GM23338 (cell line): ENCODE data around the gene APRT. TPM values are rescaled to one million over a fixed set of nuclear protein-coding genes. Genes with fewer than 3 reads are reported as not detected.

Experiments
- ATAC-seq: fragments of 200-7000 bp; cut with Tn5 transposase; 3 replicates; pipeline ENCODE4 v1.9.1; 2020
- DNase-seq: peaks from one replicate; pipeline ENCODE4 v3.0.0-alpha.2; 2015; ENCODE audit warnings: low spot score
- H2AFZ ChIP-seq: fragments of 200-600 bp; sonication (generic); 2 replicates; pipeline ENCODE4 v1.8.0; 2016; ENCODE audit warnings: antibody characterized with exemption, mild to moderate bottlenecking, moderate library complexity
- H3F3A ChIP-seq: fragments of 200-600 bp; sonication (generic); replicated peaks from 2 replicates; pipeline ENCODE4 v1.8.0; 2017; ENCODE audit warnings: antibody characterized with exemption, mixed run types, low read depth
- H3K27ac ChIP-seq: fragments of 200-600 bp; sonication (generic); 2 replicates; pipeline ENCODE4 v1.6.1; 2016; ENCODE audit warnings: low read depth
- H3K27me3 ChIP-seq: fragments of 200-600 bp; sonication (generic); 2 replicates; pipeline ENCODE4 v1.8.0; 2016; ENCODE audit warnings: mild to moderate bottlenecking, mixed run types, moderate library complexity; ENCODE audit not compliant: insufficient read depth
- H3K36me3 ChIP-seq: fragments of 200-600 bp; sonication (generic); 2 replicates; pipeline ENCODE4 v1.8.0; 2016; ENCODE audit warnings: mild to moderate bottlenecking; ENCODE audit not compliant: insufficient read depth
- H3K4me1 ChIP-seq: fragments of 200-600 bp; sonication (generic); 2 replicates; pipeline ENCODE4 v1.8.0; 2016; ENCODE audit warnings: mild to moderate bottlenecking, moderate library complexity; ENCODE audit not compliant: insufficient read depth
- H3K4me2 ChIP-seq: fragments of 200-600 bp; sonication (generic); 2 replicates; pipeline ENCODE4 v1.7.1; 2017; ENCODE audit warnings: mixed run types
- H3K4me3 ChIP-seq: fragments of 200-600 bp; sonication (generic); 2 replicates; pipeline ENCODE4 v1.6.1; 2016; ENCODE audit warnings: mixed run types
- H3K79me2 ChIP-seq: fragments of 200-600 bp; sonication (generic); replicated peaks from 2 replicates; pipeline ENCODE4 v1.8.0; 2017; ENCODE audit warnings: mild to moderate bottlenecking; ENCODE audit not compliant: insufficient read depth
- H3K9me2 ChIP-seq: fragments of 200-600 bp; sonication (generic); 2 replicates; pipeline ENCODE4 v1.8.0; 2017; ENCODE audit not compliant: insufficient read depth
- H4K20me1 ChIP-seq: fragments of 200-600 bp; sonication (generic); replicated peaks from 2 replicates; pipeline ENCODE4 v1.8.0; 2017; ENCODE audit warnings: mild to moderate bottlenecking; ENCODE audit not compliant: insufficient read depth
- H3K27ac Mint-ChIP-seq: 2 replicates; pipeline ENCODE4 v1.8.0; 2020; ENCODE audit warnings: inconsistent platforms, mild to moderate bottlenecking, moderate library complexity, mixed read lengths
- H3K27me3 Mint-ChIP-seq: 3 replicates; pipeline ENCODE4 v1.8.0; 2022; ENCODE audit warnings: low read depth, mild to moderate bottlenecking, moderate library complexity, mixed read lengths, inconsistent platforms; ENCODE audit not compliant: insufficient read depth, poor library complexity
- H3K36me3 Mint-ChIP-seq: 3 replicates; pipeline ENCODE4 v1.8.0; 2021; ENCODE audit warnings: low read depth, mild to moderate bottlenecking, inconsistent platforms, moderate library complexity, mixed read lengths
- H3K4me1 Mint-ChIP-seq: 3 replicates; pipeline ENCODE4 v1.8.0; 2020; ENCODE audit warnings: mild to moderate bottlenecking, inconsistent platforms, mixed read lengths
- H3K4me3 Mint-ChIP-seq: 3 replicates; pipeline ENCODE4 v1.8.0; 2021; ENCODE audit warnings: moderate library complexity, mild to moderate bottlenecking, inconsistent platforms, mixed read lengths
- H3K9me3 Mint-ChIP-seq: 3 replicates; pipeline ENCODE4 v1.8.0; 2020; ENCODE audit warnings: moderate library complexity, mild to moderate bottlenecking, inconsistent platforms, mixed read lengths
- CTCF ChIP-seq, 2 experiments: fragments of 200-600 bp in 1 of 2; sonication (generic) in 1 of 2; conservative IDR thresholded peaks; 2 replicates each; pipeline versions ENCODE4 v1.5.1 to v1.6.1; 2016 to 2017; ENCODE audit warnings: antibody characterized with exemption in 2 of 2, low read depth in 2 of 2, mild to moderate bottlenecking in 2 of 2, moderate library complexity in 1 of 2
- EZH2phosphoT487 ChIP-seq: fragments of 200-600 bp; sonication (generic); IDR thresholded peaks from one replicate; pipeline ENCODE4 v1.8.1; 2018; ENCODE audit warnings: antibody characterized with exemption; ENCODE audit not compliant: unreplicated experiment
- NANOG ChIP-seq: IDR thresholded peaks from 2 replicates; pipeline ENCODE4 v1.6.1; 2016; ENCODE audit warnings: antibody characterized with exemption, borderline replicate concordance
- polyA plus RNA-seq: library from polyadenylated mRNA; unstranded; fragments of >200 nt; fragmentation: Nextera tagmentation; extraction: Ambion mirVana; gene quantifications from 2 replicates; pipeline ENCODE4 v1.2.1, GENCODE V29; 2016
- total RNA-seq: library from RNA; depleted of rRNA; stranded (reverse); fragments of >200 nt; shearing (Covaris generic); gene quantifications from 2 replicates; pipeline ENCODE4 v1.2.3, GENCODE V29; 2014

Gene APRT
- total and polyA plus RNA-seq, 2 experiments from 2014 or later = 250 to 522 TPM

- H3K36me3 ChIP-seq = peaks cover 15% of the 10 kb centered on the region
- peak overlapping the region; percentile 98 for H3K27ac ChIP-seq
- H2AFZ ChIP-seq = no peak overlapping the region; the same call in 1 of the 2 replicates
- Mint-ChIP-seq H3K4me3 (peak overlapping the region; percentile 80), H3K4me1 (peaks cover 11% of the 10 kb centered on the region; the same call in 2 of the 3 replicates), H3K27ac (peak overlapping the region; percentile 86; the same call in 1 of the 2 replicates), H3K9me3 (peaks cover 4% of the 10 kb centered on the region; the same call in 1 of the 3 replicates), H3K36me3 (peaks cover 32% of the 10 kb centered on the region), H3K27me3 (peaks cover 35% of the 10 kb centered on the region)
- no peaks in the 10 kb centered on the region; the same call in 1 of the 2 replicates for H3K4me1 ChIP-seq
- H3K9me2 ChIP-seq = no peaks in the 10 kb centered on the region
- TF ChIP-seq NANOG = no peak
- peak in 1 of 2 experiments; percentile 37; a peak in 3 of 4 replicates for TF ChIP-seq CTCF (conservative IDR thresholded peaks at IDR 0.05; ENCODE audit: low read depth in 2 of 2)
- peak; percentile 69 for DNase-seq
- H3K4me3 ChIP-seq = peak overlapping the region; percentile 93
- H4K20me1 ChIP-seq = no peaks in the 10 kb centered on the region; the same call in 1 of the 2 replicates
- ATAC-seq = peak; percentile 5; the same call in 2 of the 3 replicates
- peaks cover 13% of the 10 kb centered on the region for H3K79me2 ChIP-seq
- H3K27me3 ChIP-seq = no peaks in the 10 kb centered on the region
- peak overlapping the region; percentile 99 for H3K4me2 ChIP-seq
- peaks cover 33% of the 10 kb centered on the region for H3F3A ChIP-seq
Observed at GRCh38 chr16:88812513-88813268, 963 bp upstream of the APRT start.

- Mint-ChIP-seq H3K27ac (peak overlapping the region; percentile 92), H3K36me3 (peaks cover 48% of the 10 kb centered on the region), H3K9me3 (peaks cover 4% of the 10 kb centered on the region; the same call in 1 of the 3 replicates), H3K4me1 (peaks cover 11% of the 10 kb centered on the region; the same call in 2 of the 3 replicates), H3K27me3 (peaks cover 48% of the 10 kb centered on the region), H3K4me3 (peak overlapping the region; percentile 88)
- H3K4me1 ChIP-seq = no peaks in the 10 kb centered on the region; the same call in 1 of the 2 replicates
- ATAC-seq (peak; percentile 21), DNase-seq (peak; percentile 62)
- H3K27ac ChIP-seq = peak overlapping the region; percentile 69; the same call in 1 of the 2 replicates
- peaks cover 13% of the 10 kb centered on the region for H3K79me2 ChIP-seq
- peaks cover 17% of the 10 kb centered on the region for H3K36me3 ChIP-seq
- H2AFZ ChIP-seq = no peak overlapping the region
- peak overlapping the region; percentile 93 for H3K4me3 ChIP-seq
- H3K27me3 ChIP-seq = no peaks in the 10 kb centered on the region
- peak overlapping the region; percentile 99 for H3K4me2 ChIP-seq
- no peak for TF ChIP-seq EZH2phosphoT487
- no peaks in the 10 kb centered on the region; the same call in none of the 2 replicates for H4K20me1 ChIP-seq
- no peaks in the 10 kb centered on the region for H3K9me2 ChIP-seq
- H3F3A ChIP-seq = peaks cover 45% of the 10 kb centered on the region
Observed at GRCh38 chr16:88810912-88811768, 588 bp downstream of the APRT start.
